HG03432 (cell line): ENCODE data around the gene GAGE1.
A peak's percentile ranks its signal among the peaks of the same experiment; 100 is the strongest.
"Not testable (repeated sequence)": the region's sequence is repeated elsewhere in the genome, so short reads cannot be mapped to it uniquely, and the experiment has no call there.

Source experiments
- ATAC-seq: cut with Tn5 transposase; IDR thresholded peaks from one replicate; pipeline ENCODE4 v1.9.1; 2021; ENCODE audit warnings: mild to moderate bottlenecking, moderate library complexity; ENCODE audit not compliant: unreplicated experiment

Gene GAGE1, protein sequence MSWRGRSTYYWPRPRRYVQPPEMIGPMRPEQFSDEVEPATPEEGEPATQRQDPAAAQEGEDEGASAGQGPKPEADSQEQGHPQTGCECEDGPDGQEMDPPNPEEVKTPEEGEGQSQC

GRCh38 chrX:49598720-49599119 lies at the start of gene GAGE1:
TSS of gene GAGE1 (plus strand) at chrX:49599020. CDS start at chrX:49600175, 1,155 bp downstream.
- not testable (repeated sequence) for ATAC-seq

DNA sequence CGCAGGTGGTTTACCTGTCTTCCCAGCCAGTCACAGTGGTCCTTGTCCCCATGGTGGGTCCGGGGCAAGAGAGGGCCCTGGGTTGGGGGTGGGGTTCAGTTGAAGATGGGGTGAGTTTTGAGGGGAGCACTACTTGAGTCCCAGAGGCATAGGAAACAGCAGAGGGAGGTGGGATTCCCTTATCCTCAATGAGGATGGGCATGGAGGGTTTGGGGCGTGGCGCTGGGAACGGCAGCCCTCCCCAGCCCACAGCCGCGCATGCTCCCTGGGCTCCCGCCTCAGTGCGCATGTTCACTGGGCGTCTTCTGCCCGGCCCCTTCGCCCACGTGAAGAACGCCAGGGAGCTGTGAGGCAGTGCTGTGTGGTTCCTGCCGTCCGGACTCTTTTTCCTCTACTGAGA lies 47.8 kb upstream of the GAGE1 start, which contains the start of gene GAGE12E:
Gene GAGE12E, plus strand, starts transcription at position 301 of the 400 bp plus-strand sequence. CDS start 1,155 bp downstream, outside the sequence.
- ATAC-seq: not testable (repeated sequence)

DNA sequence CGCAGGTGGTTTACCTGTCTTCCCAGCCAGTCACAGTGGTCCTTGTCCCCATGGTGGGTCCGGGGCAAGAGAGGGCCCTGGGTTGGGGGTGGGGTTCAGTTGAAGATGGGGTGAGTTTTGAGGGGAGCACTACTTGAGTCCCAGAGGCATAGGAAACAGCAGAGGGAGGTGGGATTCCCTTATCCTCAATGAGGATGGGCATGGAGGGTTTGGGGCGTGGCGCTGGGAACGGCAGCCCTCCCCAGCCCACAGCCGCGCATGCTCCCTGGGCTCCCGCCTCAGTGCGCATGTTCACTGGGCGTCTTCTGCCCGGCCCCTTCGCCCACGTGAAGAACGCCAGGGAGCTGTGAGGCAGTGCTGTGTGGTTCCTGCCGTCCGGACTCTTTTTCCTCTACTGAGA lies 38.3 kb upstream of the GAGE1 start, which contains the start of gene GAGE12F:
Gene GAGE12F, plus strand, starts transcription at position 301 of the 400 bp plus-strand sequence. CDS start 1,155 bp downstream, outside the sequence.
- ATAC-seq: not testable (repeated sequence)

- ATAC-seq: not testable (repeated sequence)
Measured at GRCh38 chrX:49568728-49569127, 30.1 kb upstream of the GAGE1 start.

DNA sequence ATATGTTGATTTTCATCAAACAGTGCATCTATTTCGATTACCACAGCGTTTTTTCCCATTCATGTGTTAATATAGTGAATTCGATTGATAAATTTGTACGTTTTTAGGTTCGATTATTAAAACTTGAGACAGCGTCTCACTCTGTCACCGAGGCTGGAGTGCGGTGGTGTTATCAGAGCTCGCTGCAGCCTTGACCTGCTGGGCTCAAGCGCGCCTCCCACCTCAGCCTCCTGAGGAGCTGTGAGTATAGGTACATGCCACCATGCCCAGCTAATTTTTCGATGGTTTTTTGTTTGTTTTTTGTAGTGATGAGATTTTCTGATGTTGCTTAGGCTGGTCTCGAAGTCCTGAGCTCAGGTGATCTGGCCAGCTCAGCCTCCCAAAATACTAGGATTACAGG lies 29.7 kb upstream of the GAGE1 start:
- not testable (repeated sequence) for ATAC-seq

GRCh38 chrX:49570100-49570499 lies 28.7 kb upstream of the GAGE1 start, which contains the start of gene GAGE12G:
TSS of gene GAGE12G (plus strand) at chrX:49570400. CDS start at chrX:49571555, 1,155 bp downstream.
- ATAC-seq: not testable (repeated sequence)

- not testable (repeated sequence) for ATAC-seq
Measured at GRCh38 chrX:49579649-49580048, 19.2 kb upstream of the GAGE1 start, which contains the start of gene GAGE12H. TSS of gene GAGE12H (plus strand) at chrX:49579949. CDS start at chrX:49581104, 1,155 bp downstream.

GRCh38 chrX:49589196-49589595 lies 9.6 kb upstream of the GAGE1 start, which contains the start of gene GAGE2A:
TSS of gene GAGE2A (plus strand) at chrX:49589496. CDS start at chrX:49590651, 1,155 bp downstream.
- ATAC-seq: not testable (repeated sequence)

DNA sequence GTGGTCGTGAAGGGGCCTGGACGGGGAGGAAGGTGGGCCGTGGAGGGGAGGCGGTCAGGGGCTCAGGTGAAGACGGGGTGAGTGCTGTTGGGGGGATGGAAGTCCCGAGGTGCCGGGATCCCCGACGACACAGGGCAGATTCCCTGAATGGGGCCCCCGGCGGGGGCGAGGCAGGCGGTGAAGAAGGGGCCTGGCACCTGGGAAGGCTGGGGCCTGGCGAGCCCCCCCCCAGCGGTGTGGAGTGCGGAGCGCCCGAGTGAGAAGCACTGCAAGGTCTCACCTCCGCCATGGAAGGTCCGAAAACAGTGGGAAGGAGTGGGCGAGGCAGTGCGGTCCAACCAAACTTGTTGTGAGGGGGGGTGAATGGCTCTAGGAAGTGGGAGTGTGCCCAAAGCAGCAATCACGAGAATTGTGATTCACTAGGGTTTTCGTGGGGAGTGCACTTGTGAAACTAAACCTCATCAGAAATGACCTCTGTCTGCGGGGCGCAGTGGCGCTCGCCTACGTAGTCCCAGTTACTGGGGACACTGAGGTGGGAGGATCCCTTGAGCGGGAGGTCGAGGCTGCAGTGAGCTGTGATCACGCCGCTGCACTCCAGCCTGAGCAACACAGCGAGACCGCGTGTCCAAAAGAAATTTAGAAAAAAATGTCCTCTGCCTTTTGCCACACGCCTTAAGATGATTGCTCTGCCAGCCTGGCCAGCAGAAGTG lies 8.9 kb upstream of the GAGE1 start:
- ATAC-seq: not testable (repeated sequence)

- ATAC-seq: not testable (repeated sequence)
Measured at GRCh38 chrX:49590488-49590887, 8.3 kb upstream of the GAGE1 start.

- no peak for ATAC-seq
Measured at GRCh38 chrX:49610718-49611310, 12.0 kb downstream of the GAGE1 start.

- ATAC-seq: no peak
Measured at GRCh38 chrX:49618574-49618973, 19.8 kb downstream of the GAGE1 start.

- ATAC-seq: no peak
Measured at GRCh38 chrX:49627086-49627777, 28.4 kb downstream of the GAGE1 start.

DNA sequence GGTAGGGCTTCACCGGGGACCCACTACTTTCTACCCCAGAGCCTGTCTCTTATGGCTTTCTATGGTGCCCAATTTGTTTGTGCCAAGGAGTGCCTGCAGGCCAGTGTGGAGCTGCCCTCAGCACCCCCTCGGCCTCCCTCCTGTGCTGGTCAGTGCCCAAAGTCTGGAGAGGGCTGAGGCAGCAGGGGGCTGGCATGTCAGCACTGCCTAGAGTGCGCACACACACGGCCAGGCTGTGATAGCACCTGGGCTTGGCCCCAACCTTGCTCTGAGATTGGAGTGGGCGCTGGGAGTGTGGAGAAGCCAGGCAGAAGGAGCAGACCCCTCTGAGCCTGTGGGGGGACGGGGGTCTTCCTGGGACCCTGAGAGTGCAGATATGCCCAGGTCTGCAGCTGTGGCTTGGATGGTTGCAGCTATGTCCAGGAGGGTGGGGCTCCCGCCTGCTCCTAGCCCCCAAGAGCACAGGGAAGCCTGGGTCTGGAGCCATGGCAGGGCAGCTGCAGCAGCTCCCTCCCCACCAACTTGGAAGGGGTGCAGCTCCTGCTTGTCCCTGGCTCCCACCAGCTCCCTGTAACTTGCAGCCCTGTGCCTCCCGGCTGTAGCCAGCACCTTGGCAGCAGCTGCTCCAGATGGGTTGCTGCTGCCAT lies 46.3 kb downstream of the GAGE1 start:
- no peak for ATAC-seq

- peak; percentile 48 for ATAC-seq
Measured at GRCh38 chrX:49656533-49656932, 57.7 kb downstream of the GAGE1 start.
